Body of pancreas (tissue), 4 donors: ENCODE data around the gene DSCAM.

Experiments used
- POLR2A ChIP-seq, 3 donors: fragments of 450-650 bp; IDR thresholded peaks; one replicate each; pipeline ENCODE4 v1.6.1; 2016; ENCODE audit warnings: antibody characterized with exemption in 3 of 3, mild to moderate bottlenecking in 2 of 3
- TF ChIP-seq, protein P1 (sequence below), 7 experiments: fragments of 450-650 bp in 4 of 7; fragments of 200-600 bp in 3 of 7; sonication (generic) in 3 of 7; IDR thresholded peaks; one replicate each; pipeline ENCODE4 v1.5.1; 2016 to 2019; ENCODE audit warnings: antibody characterized with exemption in 7 of 7

DNA sequence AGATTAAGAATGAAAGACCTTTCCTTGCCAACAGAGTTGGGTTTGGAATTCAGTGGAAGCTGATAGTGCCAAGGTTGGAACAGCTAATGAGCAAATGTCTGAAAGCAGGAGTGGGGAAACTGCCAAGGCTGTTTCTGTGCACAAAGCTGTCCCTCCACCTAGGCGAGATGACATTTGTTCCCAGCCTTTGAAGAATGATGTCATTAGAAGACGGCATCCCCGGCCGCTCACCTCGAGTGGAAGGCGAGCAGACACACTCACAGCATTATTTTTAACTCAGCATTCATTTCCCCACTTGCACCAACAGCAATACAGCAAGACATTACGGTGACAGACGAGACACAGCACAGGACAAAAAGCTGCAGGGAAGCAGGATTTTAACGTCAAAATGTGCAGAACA, 515.8 kb downstream of the DSCAM start:
- TF ChIP-seq, protein P1, sequence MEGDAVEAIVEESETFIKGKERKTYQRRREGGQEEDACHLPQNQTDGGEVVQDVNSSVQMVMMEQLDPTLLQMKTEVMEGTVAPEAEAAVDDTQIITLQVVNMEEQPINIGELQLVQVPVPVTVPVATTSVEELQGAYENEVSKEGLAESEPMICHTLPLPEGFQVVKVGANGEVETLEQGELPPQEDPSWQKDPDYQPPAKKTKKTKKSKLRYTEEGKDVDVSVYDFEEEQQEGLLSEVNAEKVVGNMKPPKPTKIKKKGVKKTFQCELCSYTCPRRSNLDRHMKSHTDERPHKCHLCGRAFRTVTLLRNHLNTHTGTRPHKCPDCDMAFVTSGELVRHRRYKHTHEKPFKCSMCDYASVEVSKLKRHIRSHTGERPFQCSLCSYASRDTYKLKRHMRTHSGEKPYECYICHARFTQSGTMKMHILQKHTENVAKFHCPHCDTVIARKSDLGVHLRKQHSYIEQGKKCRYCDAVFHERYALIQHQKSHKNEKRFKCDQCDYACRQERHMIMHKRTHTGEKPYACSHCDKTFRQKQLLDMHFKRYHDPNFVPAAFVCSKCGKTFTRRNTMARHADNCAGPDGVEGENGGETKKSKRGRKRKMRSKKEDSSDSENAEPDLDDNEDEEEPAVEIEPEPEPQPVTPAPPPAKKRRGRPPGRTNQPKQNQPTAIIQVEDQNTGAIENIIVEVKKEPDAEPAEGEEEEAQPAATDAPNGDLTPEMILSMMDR (IDR thresholded peaks at IDR 0.05) = no peak
- TF ChIP-seq POLR2A (IDR thresholded peaks at IDR 0.05) = no peak
